DND-41 (cell line): Measurements from ENCODE around the gene PDLIM7.

Experiments used
- CTCF ChIP-seq: IDR thresholded peaks from 2 replicates; pipeline ENCODE4 v1.5.1; 2012; ENCODE audit warnings: borderline replicate concordance, low read length, moderate library complexity, mild to moderate bottlenecking; ENCODE audit not compliant: poor library complexity, severe bottlenecking; ENCODE audit errors: extremely low read depth
- EZH2 ChIP-seq: IDR thresholded peaks from 3 replicates; pipeline ENCODE4 v1.6.1; 2012; ENCODE audit warnings: borderline replicate concordance, low read depth, mild to moderate bottlenecking, moderate library complexity, low read length, inconsistent platforms; ENCODE audit not compliant: severe bottlenecking

GRCh38 chr5:177545487-177546257 is 48.3 kb upstream of the PDLIM7 start:
- TF ChIP-seq CTCF (no peak), EZH2 (no peak)
